ENCODE measurements around the gene PTPRN2. TPM values are rescaled to one million over a fixed set of nuclear protein-coding genes. Genes with fewer than 3 reads are reported as not detected.
"Not testable (repeated sequence)": the region's sequence is repeated elsewhere in the genome, so short reads cannot be mapped to it uniquely, and the experiment has no call there.

PTPRN2 gene
- total RNA-seq, 1 experiment from 2014 or later, result not detected

GRCh38 chr7:158420591-158421340, 166.9 kb downstream of the PTPRN2 start:
- no peak overlapping the region for H3K4me2 ChIP-seq
- H3K9me3 ChIP-seq (ENCODE audit: insufficient read depth, low read depth), result no peaks in the 10 kb centered on the region
- no peaks in the 10 kb centered on the region for H4K20me1 ChIP-seq (ENCODE audit: insufficient read depth)
- intact Hi-C loops (cut with micrococcal nuclease; ENCODE audit: unreplicated experiment), result no loop called here
- peaks cover 89% of the 10 kb centered on the region for H3K27me3 ChIP-seq (ENCODE audit: insufficient read depth, low read depth)
- H3K4me1 ChIP-seq (replicated peaks; ENCODE audit: insufficient read depth), result no peaks in the 10 kb centered on the region
- ChIA-PET POLR2A (ENCODE audit: unreplicated experiment) (no interaction called here), CTCF (no interaction called here)
- BruUV-seq (replicated peaks), result no TSS peak
- no peaks in the 10 kb centered on the region for H3K36me3 ChIP-seq (ENCODE audit: low read depth)
- H3K9me2 ChIP-seq (ENCODE audit: insufficient read depth), result no peaks in the 10 kb centered on the region
- H3F3A ChIP-seq (ENCODE audit: insufficient read depth, low read depth), result no peaks in the 10 kb centered on the region
- H3K79me2 ChIP-seq (ENCODE audit: low read depth), result no peaks in the 10 kb centered on the region
- H2AFZ ChIP-seq, result no peak overlapping the region
- no peak for DNase-seq
- TF ChIP-seq EZH2 (IDR thresholded peaks at IDR 0.05; ENCODE audit: low read depth), result no peak
- H3K27ac ChIP-seq, result no peak overlapping the region
- H3K4me3 ChIP-seq, result no peak overlapping the region

DNA sequence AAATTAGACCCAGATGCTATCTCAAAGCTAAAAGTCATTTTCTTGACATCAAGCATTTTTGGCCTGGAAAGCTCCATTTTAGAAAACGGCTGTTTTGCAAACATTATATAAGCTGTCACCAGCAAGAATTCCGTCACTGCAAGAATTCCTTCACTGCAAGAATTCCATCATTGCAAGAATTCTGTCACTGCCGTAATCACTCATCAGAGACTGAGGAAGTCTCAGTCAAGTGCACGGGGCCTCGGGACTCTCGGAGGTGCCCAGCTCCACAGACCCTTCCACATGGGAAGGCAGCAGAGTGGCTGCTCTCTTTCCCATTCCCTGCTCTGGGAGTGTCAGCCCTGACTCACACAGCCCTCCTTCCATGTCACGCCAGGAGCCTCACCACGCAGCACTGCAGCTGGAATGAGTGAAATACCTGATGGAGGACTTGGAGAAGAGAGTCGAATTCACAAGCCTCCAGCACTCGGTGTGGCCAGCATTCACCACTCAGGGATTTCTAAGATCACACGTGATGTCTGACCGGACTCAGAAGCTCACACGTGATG, 168.3 kb downstream of the PTPRN2 start:
- H3F3A ChIP-seq (ENCODE audit: insufficient read depth, low read depth), result no peaks in the 10 kb centered on the region
- peaks cover 96% of the 10 kb centered on the region for H3K27me3 ChIP-seq (ENCODE audit: insufficient read depth, low read depth)
- intact Hi-C loops (cut with micrococcal nuclease; ENCODE audit: unreplicated experiment), result no loop called here
- POLR2A ChIA-PET (ENCODE audit: unreplicated experiment), result no interaction called here
- H3K9me3 ChIP-seq (ENCODE audit: insufficient read depth, low read depth), result no peaks in the 10 kb centered on the region
- no peaks in the 10 kb centered on the region for H4K20me1 ChIP-seq (ENCODE audit: insufficient read depth)
- no TSS peak for BruUV-seq (replicated peaks)
- CTCF ChIA-PET, result no interaction called here
- H3K79me2 ChIP-seq (ENCODE audit: low read depth), result no peaks in the 10 kb centered on the region
- no peaks in the 10 kb centered on the region for H3K36me3 ChIP-seq (ENCODE audit: low read depth)
- H3K4me3 ChIP-seq, result no peak overlapping the region
- no peak overlapping the region for H3K4me2 ChIP-seq
- no peak overlapping the region for H2AFZ ChIP-seq
- no peaks in the 10 kb centered on the region for H3K9me2 ChIP-seq (ENCODE audit: insufficient read depth)
- DNase-seq, result no peak
- H3K4me1 ChIP-seq (replicated peaks; ENCODE audit: insufficient read depth), result no peaks in the 10 kb centered on the region
- H3K27ac ChIP-seq, result no peak overlapping the region
- TF ChIP-seq EZH2 (IDR thresholded peaks at IDR 0.05; ENCODE audit: low read depth) (no peak), CTCF (conservative IDR thresholded peaks at IDR 0.05) (no peak)

DNA sequence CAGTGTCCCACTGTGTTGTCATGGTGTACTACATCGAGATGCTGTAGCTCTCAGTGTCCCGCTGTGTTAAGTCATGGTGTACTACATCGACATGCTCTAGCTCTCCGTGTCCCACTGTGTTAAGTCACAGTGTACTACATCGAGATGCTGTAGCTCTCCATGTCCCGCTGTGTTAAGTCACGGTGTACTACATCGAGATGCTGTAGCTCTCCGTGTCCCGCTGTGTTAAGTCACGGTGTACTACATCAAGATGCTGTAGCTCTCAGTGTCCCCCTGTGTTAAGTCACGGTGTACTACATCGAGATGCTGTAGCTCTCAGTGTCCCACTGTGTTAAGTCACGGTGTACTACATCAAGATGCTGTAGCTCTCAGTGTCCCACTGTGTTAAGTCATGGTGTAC, 169.2 kb downstream of the PTPRN2 start:
- BruUV-seq (replicated peaks); H3K36me3 ChIP-seq (ENCODE audit: low read depth); H3K9me3 ChIP-seq (ENCODE audit: insufficient read depth, low read depth); H3K4me1 ChIP-seq (replicated peaks; ENCODE audit: insufficient read depth); intact Hi-C loops (cut with micrococcal nuclease; ENCODE audit: unreplicated experiment); H3K4me3 ChIP-seq; H3K9me2 ChIP-seq (ENCODE audit: insufficient read depth); DNase-seq; H4K20me1 ChIP-seq (ENCODE audit: insufficient read depth); H3K4me2 ChIP-seq; H3K27ac ChIP-seq; POLR2A ChIA-PET (ENCODE audit: unreplicated experiment); CTCF ChIA-PET; H3F3A ChIP-seq (ENCODE audit: insufficient read depth, low read depth); H3K79me2 ChIP-seq (ENCODE audit: low read depth); H2AFZ ChIP-seq: not testable (repeated sequence)
- H3K27me3 ChIP-seq (ENCODE audit: insufficient read depth, low read depth), result peaks cover 96% of the 10 kb centered on the region

GRCh38 chr7:158416283-158416933, 171.2 kb downstream of the PTPRN2 start:
- Histone ChIP-seq H3K4me3 (no peak overlapping the region), H3K4me2 (no peak overlapping the region), H3K9me2 (ENCODE audit: insufficient read depth) (no peaks in the 10 kb centered on the region), H4K20me1 (ENCODE audit: insufficient read depth) (no peaks in the 10 kb centered on the region), H3K27me3 (ENCODE audit: insufficient read depth, low read depth) (peaks cover 89% of the 10 kb centered on the region), H3K4me1 (replicated peaks; ENCODE audit: insufficient read depth) (no peaks in the 10 kb centered on the region), H3K27ac (no peak overlapping the region), H3K9me3 (ENCODE audit: insufficient read depth, low read depth) (no peaks in the 10 kb centered on the region), H3K79me2 (ENCODE audit: low read depth) (no peaks in the 10 kb centered on the region), H3K36me3 (ENCODE audit: low read depth) (no peaks in the 10 kb centered on the region), H2AFZ (no peak overlapping the region), H3F3A (ENCODE audit: insufficient read depth, low read depth) (no peaks in the 10 kb centered on the region)
- intact Hi-C loops (cut with micrococcal nuclease; ENCODE audit: unreplicated experiment), result no loop called here
- BruUV-seq (replicated peaks), result no TSS peak
- POLR2A ChIA-PET (ENCODE audit: unreplicated experiment), result interaction anchor here (0.8 kb wide), 1 partner anchor 410 kb away, joined by 6 read pairs; no protein-coding TSS in a partner anchor
- no peak for DNase-seq
- CTCF ChIA-PET, result no interaction called here
- no peak for TF ChIP-seq EZH2 (IDR thresholded peaks at IDR 0.05; ENCODE audit: low read depth)
- no peak for TF ChIP-seq CTCF (conservative IDR thresholded peaks at IDR 0.05)

All from PC-9 (cell line).